Transverse colon (tissue), 4 donors: ENCODE data around the gene LMO7. TPM values are rescaled to one million over a fixed set of nuclear protein-coding genes. Genes with fewer than 3 reads are reported as not detected.
A peak's percentile ranks its signal among the peaks of the same experiment; 100 is the strongest.

Experiments used
- DNase-seq: peaks from one replicate; pipeline ENCODE4 v3.0.0-alpha.2; 2019
- H3K27ac ChIP-seq, 4 donors: fragments of 200-600 bp; sonication (generic); 2 replicates each; pipeline ENCODE4 v1.5.1; 2016 to 2018; ENCODE audit warnings: inconsistent platforms in 4 of 4
- H3K27me3 ChIP-seq: fragments of 200-600 bp; sonication (generic); 2 replicates; pipeline ENCODE4 v1.5.1; 2017; ENCODE audit warnings: inconsistent platforms
- H3K36me3 ChIP-seq, 4 donors: fragments of 200-600 bp; sonication (generic); 2 replicates each; pipeline ENCODE4 v1.5.1; 2017 to 2019; ENCODE audit warnings: inconsistent platforms in 4 of 4
- H3K4me1 ChIP-seq, 4 donors: fragments of 200-600 bp; sonication (generic); 2 replicates each; pipeline ENCODE4 v1.5.1; 2017 to 2020; ENCODE audit warnings: inconsistent platforms in 4 of 4
- H3K4me3 ChIP-seq, 4 donors: fragments of 200-600 bp; sonication (generic); 1 replicate in 1 of 4; 2 replicates in 3 of 4; pipeline versions ENCODE4 v1.5.1 to v1.6.1; 2017 to 2019; ENCODE audit warnings: inconsistent platforms in 4 of 4
- H3K9me3 ChIP-seq, 2 donors: fragments of 200-600 bp; sonication (generic); 2 replicates each; pipeline ENCODE4 v1.5.1; 2017 to 2019; ENCODE audit warnings: inconsistent platforms in 2 of 2
- EP300 ChIP-seq: sonication (generic); formaldehyde crosslinking; IDR thresholded peaks from one replicate; pipeline ENCODE4 v1.6.1; 2017; ENCODE audit warnings: antibody characterized with exemption, low read depth
- POLR2A ChIP-seq: fragments of 450-650 bp; IDR thresholded peaks from one replicate; pipeline ENCODE4 v1.6.1; 2016; ENCODE audit warnings: antibody characterized with exemption, mild to moderate bottlenecking, moderate library complexity
- POLR2AphosphoS5 ChIP-seq, 3 donors: sonication (generic); formaldehyde crosslinking; IDR thresholded peaks; one replicate each; pipeline ENCODE4 v1.6.1; 2016; ENCODE audit warnings: antibody characterized with exemption in 3 of 3
- whole genome bisulfite sequencing, 2 donors: methylation state at CpG; one replicate each; pipeline ENCODE4 v1.1.5; 2018; ENCODE audit warnings: low coverage in 1 of 2; 5-methylcytosine and 5-hydroxymethylcytosine counted together
- in situ Hi-C, 4 donors: fragments of 200-750 bp; cut with MboI; loops; one replicate each; pipeline versions ENCODE4 v1.15.0 to v1.15.1; 2017; ENCODE audit warnings: low sequenced_read_pairs in 3 of 4, low pct_ligation_motif_present in 1 of 4, low pct_unique_long_range_greater_than_20kb in 1 of 4
- intact Hi-C: fragments of 100-400 bp; cut with DNase I; formaldehyde crosslinking; loops from one replicate; pipeline ENCODE4 v1.15.1; 2023; ENCODE audit warnings: low total_unique reads
- total RNA-seq, 4 donors: library from RNA; depleted of rRNA; stranded (reverse); fragments of >200 nt; gene quantifications; one replicate each; pipeline ENCODE4 v1.1.0, GENCODE V29; 2016
- TF ChIP-seq, protein P1 (sequence below), 5 experiments: fragments of 200-600 bp in 3 of 5; fragments of 450-650 bp in 2 of 5; sonication (generic) in 3 of 5; IDR thresholded peaks; 1 replicate in 2 of 5; 2 replicates in 3 of 5; pipeline ENCODE4 v1.5.1; 2016 to 2017; ENCODE audit warnings: antibody characterized with exemption in 5 of 5, inconsistent platforms in 3 of 5, mild to moderate bottlenecking in 2 of 5, moderate library complexity in 1 of 5

The LMO7 gene
- total RNA-seq, 4 donors from 2014 or later: 82.6 to 304 (median 190) TPM

DNA sequence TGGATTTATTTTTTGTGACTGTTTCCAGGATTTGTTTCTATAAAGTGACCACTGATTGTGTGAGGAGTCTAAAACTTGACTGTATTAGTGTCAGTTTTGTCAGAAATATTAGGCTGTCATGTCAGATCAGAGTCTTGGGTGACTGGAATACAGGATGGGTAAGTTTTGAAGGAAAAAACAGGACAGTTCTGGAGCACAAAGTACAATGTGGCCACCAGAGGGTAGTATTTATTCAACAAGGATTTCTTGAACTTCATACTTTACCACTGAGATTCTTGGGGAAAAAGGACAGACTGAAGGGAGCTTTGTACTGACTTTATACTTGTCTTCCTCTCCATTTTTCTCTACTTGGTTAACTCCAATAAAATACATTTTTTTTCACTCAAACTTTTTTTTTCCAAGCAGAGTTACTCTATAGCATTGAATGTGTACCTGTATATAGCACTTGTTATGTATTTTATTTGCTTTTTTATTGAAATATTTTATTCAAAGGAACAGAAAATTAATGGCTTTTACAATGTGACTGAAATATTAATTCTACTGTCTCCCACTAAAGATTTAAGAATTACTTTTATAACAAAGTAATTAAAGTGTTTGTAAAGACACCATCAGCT is 51.1 kb downstream of the LMO7 start:
- Histone ChIP-seq H3K27me3 (no peaks in the 10 kb centered on the region), H3K4me1 (no peaks in the 10 kb centered on the region), H3K4me3 (no peak overlapping the region), H3K9me3 (no peaks in the 10 kb centered on the region), H3K27ac (no peak overlapping the region), H3K36me3 (no peaks in the 10 kb centered on the region)
- no peak for DNase-seq
- in situ Hi-C loops: loop anchor here (25.0 kb wide), 5 partner anchors 175 to 1225 kb away; no protein-coding TSS in a partner anchor
- TF ChIP-seq, protein P1, sequence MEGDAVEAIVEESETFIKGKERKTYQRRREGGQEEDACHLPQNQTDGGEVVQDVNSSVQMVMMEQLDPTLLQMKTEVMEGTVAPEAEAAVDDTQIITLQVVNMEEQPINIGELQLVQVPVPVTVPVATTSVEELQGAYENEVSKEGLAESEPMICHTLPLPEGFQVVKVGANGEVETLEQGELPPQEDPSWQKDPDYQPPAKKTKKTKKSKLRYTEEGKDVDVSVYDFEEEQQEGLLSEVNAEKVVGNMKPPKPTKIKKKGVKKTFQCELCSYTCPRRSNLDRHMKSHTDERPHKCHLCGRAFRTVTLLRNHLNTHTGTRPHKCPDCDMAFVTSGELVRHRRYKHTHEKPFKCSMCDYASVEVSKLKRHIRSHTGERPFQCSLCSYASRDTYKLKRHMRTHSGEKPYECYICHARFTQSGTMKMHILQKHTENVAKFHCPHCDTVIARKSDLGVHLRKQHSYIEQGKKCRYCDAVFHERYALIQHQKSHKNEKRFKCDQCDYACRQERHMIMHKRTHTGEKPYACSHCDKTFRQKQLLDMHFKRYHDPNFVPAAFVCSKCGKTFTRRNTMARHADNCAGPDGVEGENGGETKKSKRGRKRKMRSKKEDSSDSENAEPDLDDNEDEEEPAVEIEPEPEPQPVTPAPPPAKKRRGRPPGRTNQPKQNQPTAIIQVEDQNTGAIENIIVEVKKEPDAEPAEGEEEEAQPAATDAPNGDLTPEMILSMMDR (IDR thresholded peaks at IDR 0.05): peak; percentile 28 to 51 (median 45)
- no peak for TF ChIP-seq EP300
- no peak for TF ChIP-seq POLR2A
- intact Hi-C loops: no loop called here

DNA sequence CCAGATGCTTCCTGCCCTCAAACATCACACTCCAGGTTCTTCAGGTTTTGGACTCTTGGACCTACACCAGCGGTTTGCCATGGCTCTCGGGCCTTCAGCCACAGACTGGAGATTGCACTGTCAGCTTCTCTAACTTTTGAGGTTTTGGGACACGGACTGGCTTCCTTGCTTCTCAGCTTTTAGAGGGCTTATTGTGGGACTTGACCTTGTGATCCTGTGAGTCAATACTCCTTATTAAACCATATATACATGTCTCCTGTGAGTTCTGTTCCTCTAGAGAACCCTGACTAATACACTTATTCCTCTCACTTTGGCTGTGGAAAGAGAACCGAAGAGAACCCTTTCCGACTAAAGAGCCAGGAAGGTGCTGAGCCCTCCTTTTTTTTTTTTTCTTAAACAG is 53.6 kb downstream of the LMO7 start:
- H3K9me3 ChIP-seq: no peaks in the 10 kb centered on the region
- H3K4me3 ChIP-seq: no peak overlapping the region
- TF ChIP-seq EP300 (no peak), POLR2A (no peak), POLR2AphosphoS5 (IDR thresholded peaks at IDR 0.05) (no peak)
- TF ChIP-seq, protein P1 (IDR thresholded peaks at IDR 0.05): no peak
- H3K36me3 ChIP-seq: no peaks in the 10 kb centered on the region
- DNase-seq: no peak
- H3K4me1 ChIP-seq: no peaks in the 10 kb centered on the region
- intact Hi-C loops: no loop called here
- WGBS, 2 donors: 89 to 96% methylated on average over 5 of the region's 5 CpGs
- H3K27me3 ChIP-seq: no peaks in the 10 kb centered on the region
- in situ Hi-C loops: loop anchor here (25.0 kb wide), 5 partner anchors 173 to 1223 kb away; no protein-coding TSS in a partner anchor
- no peak overlapping the region for H3K27ac ChIP-seq

DNA sequence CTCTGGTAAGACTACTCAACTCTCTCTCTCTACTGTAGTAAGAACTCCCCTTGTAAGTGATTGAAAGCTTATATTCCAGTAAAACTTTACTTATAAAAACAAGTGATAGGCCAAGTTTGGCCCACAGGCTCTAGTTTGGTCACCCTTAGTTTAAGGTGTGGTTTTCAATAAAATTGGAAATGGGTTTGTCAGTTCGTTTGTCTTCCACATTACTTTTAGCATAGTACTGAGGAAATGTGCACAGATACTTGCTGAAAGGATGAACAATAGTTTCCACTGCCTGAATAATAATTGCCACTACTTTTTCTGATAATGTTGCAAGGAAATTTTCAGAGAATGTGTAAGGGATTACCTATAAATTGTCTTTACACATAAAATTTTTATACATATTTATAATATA is 54.5 kb downstream of the LMO7 start:
- DNase-seq: no peak
- H3K36me3 ChIP-seq: no peaks in the 10 kb centered on the region
- intact Hi-C loops (no loop called here), in situ Hi-C loops (loop anchor here (25.0 kb wide), 5 partner anchors 172 to 1222 kb away; no protein-coding TSS in a partner anchor)
- TF ChIP-seq POLR2A (no peak), EP300 (no peak), POLR2AphosphoS5 (IDR thresholded peaks at IDR 0.05) (no peak)
- TF ChIP-seq, protein P1 (IDR thresholded peaks at IDR 0.05): no peak
- WGBS, 2 donors: 64 to 75% methylated on average over 1 of the region's 1 CpG
- H3K4me3 ChIP-seq: no peak overlapping the region
- no peaks in the 10 kb centered on the region for H3K9me3 ChIP-seq
- no peak overlapping the region for H3K27ac ChIP-seq
- H3K4me1 ChIP-seq: no peaks in the 10 kb centered on the region
- H3K27me3 ChIP-seq: no peaks in the 10 kb centered on the region

DNA sequence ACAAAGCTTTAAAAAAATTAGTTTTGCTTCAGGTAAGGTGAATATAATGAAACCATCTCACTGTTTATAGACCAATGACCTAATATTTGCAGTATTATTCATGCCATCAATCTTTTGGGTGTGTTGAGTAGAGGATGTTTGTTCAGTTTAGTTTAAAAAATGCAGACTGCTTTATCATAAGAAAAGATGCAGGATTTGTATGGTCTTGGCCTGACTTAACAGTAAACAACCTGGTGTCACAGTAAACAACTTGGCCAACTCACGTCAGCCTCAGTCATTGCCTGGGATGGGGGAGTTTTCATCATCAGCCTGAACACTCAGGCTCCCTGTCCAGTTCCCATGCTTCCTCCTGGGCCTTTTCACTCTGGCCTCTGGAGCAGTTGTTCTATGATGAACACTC is 55.1 kb downstream of the LMO7 start:
- Histone ChIP-seq H3K4me1 (peaks cover 0 to 3% (median 2%) of the 10 kb centered on the region in 4 donors), H3K27ac (no peak overlapping the region), H3K4me3 (no peak overlapping the region), H3K27me3 (no peaks in the 10 kb centered on the region), H3K36me3 (no peaks in the 10 kb centered on the region), H3K9me3 (no peaks in the 10 kb centered on the region)
- no peak for DNase-seq
- intact Hi-C loops (no loop called here), in situ Hi-C loops (loop anchor here (25.0 kb wide), 5 partner anchors 171 to 1221 kb away; no protein-coding TSS in a partner anchor)
- WGBS, 2 donors: 79 to 100% methylated on average over 1 of the region's 1 CpG
- TF ChIP-seq, protein P1 (IDR thresholded peaks at IDR 0.05): no peak
- TF ChIP-seq POLR2AphosphoS5 (IDR thresholded peaks at IDR 0.05) (no peak), POLR2A (no peak), EP300 (no peak)
